Endothelial cell of umbilical vein (primary cell): ENCODE data around the gene TPSB2. TPM values are rescaled to one million over a fixed set of nuclear protein-coding genes. Genes with fewer than 3 reads are reported as not detected.

ENCODE experiments used
- BruUV-seq: library from RNA; stranded (reverse); fragments of 400-500 nt; replicated peaks from 2 replicates; lab custom pipeline; 2021; lab: Mats Ljungman, UMichigan
- CTCF ChIA-PET: fragments of 300-600, 350-600 bp; sonication (Branson Sonifier 250); formaldehyde crosslinking; loops from one replicate; lab custom pipeline; 2021; ENCODE audit warnings: antibody characterized with exemption, inconsistent platforms; lab: Charles Lee
- POLR2A ChIA-PET: fragments of 300-600, 350-600 bp; sonication (Branson Sonifier 250); formaldehyde crosslinking; loops from one replicate; lab custom pipeline; 2021; ENCODE audit warnings: antibody characterized with exemption, inconsistent platforms; lab: Charles Lee
- DNase-seq: peaks from one replicate; pipeline ENCODE4 v3.0.0-alpha.2; 2011; ENCODE audit warnings: low read depth, low spot score
- FAIRE-seq: peaks from 2 replicates; lab custom pipeline; 2011; peaks lifted over from hg19 to GRCh38; lab: Jason Lieb, UNC
- H2AFZ ChIP-seq: 2 replicates; pipeline ENCODE4 v1.6.0; 2012; ENCODE audit warnings: low read depth, low read length, control low read depth, inconsistent platforms
- H3K27ac ChIP-seq: 2 replicates; pipeline ENCODE4 v1.5.1; 2011; ENCODE audit warnings: low read depth, mild to moderate bottlenecking, control low read depth, low read length, moderate library complexity; ENCODE audit not compliant: insufficient read depth
- H3K27me3 ChIP-seq, 2 experiments: 2 replicates each; pipeline versions ENCODE4 v1.6.0 to v1.6.1; 2011; ENCODE audit warnings: low read length in 2 of 2, mixed read lengths in 1 of 2; ENCODE audit not compliant: control insufficient read depth in 2 of 2, insufficient read depth in 2 of 2
- H3K36me3 ChIP-seq, 2 experiments: 2 replicates in 1 of 2; 3 replicates in 1 of 2; pipeline ENCODE4 v1.5.1; 2011; ENCODE audit warnings: low read length in 2 of 2, mild to moderate bottlenecking in 1 of 2, moderate library complexity in 1 of 2; ENCODE audit not compliant: control insufficient read depth in 2 of 2, insufficient read depth in 2 of 2; ENCODE audit errors: extremely low read depth in 1 of 2
- H3K4me1 ChIP-seq: 3 replicates; pipeline ENCODE4 v1.5.1; 2011; ENCODE audit warnings: mild to moderate bottlenecking, low read length; ENCODE audit not compliant: control insufficient read depth, insufficient read depth; ENCODE audit errors: extremely low read depth
- H3K4me2 ChIP-seq: 2 replicates; pipeline ENCODE4 v1.6.1; 2011; ENCODE audit warnings: low read length, control low read depth, mixed read lengths; ENCODE audit not compliant: insufficient read depth
- H3K4me3 ChIP-seq, 3 experiments: fragments of 200-600 bp in 1 of 3; sonication (generic), shearing (Covaris generic) in 1 of 3; replicated peaks in 1 of 3; 2 replicates each; pipeline ENCODE4 v1.5.1; 2011 to 2016; ENCODE audit warnings: control low read depth in 3 of 3, low read length in 3 of 3, mild to moderate bottlenecking in 2 of 3, inconsistent platforms in 1 of 3, low read depth in 1 of 3, moderate library complexity in 1 of 3; ENCODE audit not compliant: insufficient read depth in 1 of 3
- H3K79me2 ChIP-seq: 2 replicates; pipeline ENCODE4 v1.6.0; 2012; ENCODE audit warnings: low read length, inconsistent platforms; ENCODE audit not compliant: control insufficient read depth, insufficient read depth
- H3K9ac ChIP-seq: replicated peaks from 2 replicates; pipeline ENCODE3; 2011; ENCODE audit warnings: low read length, control low read depth; ENCODE audit not compliant: insufficient read depth; ENCODE audit errors: extremely low read depth
- H3K9me1 ChIP-seq: replicated peaks from 3 replicates; pipeline ENCODE4 v1.6.0; 2011; ENCODE audit warnings: mild to moderate bottlenecking, low read length; ENCODE audit not compliant: control insufficient read depth, insufficient read depth; ENCODE audit errors: extremely low read depth
- H3K9me3 ChIP-seq: replicated peaks from 2 replicates; pipeline ENCODE4 v1.5.1; 2012; ENCODE audit warnings: low read length, inconsistent platforms; ENCODE audit not compliant: control insufficient read depth, insufficient read depth
- H4K20me1 ChIP-seq: replicated peaks from 2 replicates; pipeline ENCODE3; 2011; ENCODE audit warnings: mild to moderate bottlenecking, low read length; ENCODE audit not compliant: control insufficient read depth, insufficient read depth; ENCODE audit errors: extremely low read depth
- EZH2 ChIP-seq: IDR thresholded peaks from 2 replicates; pipeline ENCODE4 v1.6.1; 2012; ENCODE audit warnings: borderline replicate concordance, low read depth, mild to moderate bottlenecking, moderate library complexity, low read length, inconsistent platforms; ENCODE audit not compliant: severe bottlenecking
- FOS ChIP-seq: IDR thresholded peaks from 2 replicates; pipeline ENCODE4 v1.6.1; 2011; ENCODE audit warnings: mild to moderate bottlenecking, low read length, moderate library complexity, borderline replicate concordance; ENCODE audit not compliant: insufficient read depth
- GATA2 ChIP-seq: IDR thresholded peaks from 2 replicates; pipeline ENCODE4 v1.7.0; 2011; ENCODE audit warnings: low read depth, mild to moderate bottlenecking, moderate library complexity, mixed read lengths, low read length; ENCODE audit not compliant: insufficient read length, insufficient read depth
- MYC ChIP-seq: IDR thresholded peaks from one replicate; pipeline ENCODE4 v1.6.1; 2011; ENCODE audit warnings: mild to moderate bottlenecking, low read depth, low read length
- POLR2A ChIP-seq: IDR thresholded peaks from 2 replicates; pipeline ENCODE4 v1.6.1; 2012; ENCODE audit warnings: low read depth, mild to moderate bottlenecking, control low read depth, low read length
- POLR2AphosphoS5 ChIP-seq: IDR thresholded peaks from 2 replicates; pipeline ENCODE4 v1.6.1; 2012; ENCODE audit warnings: low read depth, mild to moderate bottlenecking, control low read depth, low read length, moderate library complexity; ENCODE audit not compliant: insufficient read depth
- dilution Hi-C: fragments of 300-500 bp; cut with MboI; formaldehyde crosslinking; loops from one replicate; pipeline ENCODE4 v1.15.0; 2019; ENCODE audit warnings: low sequenced_read_pairs; ENCODE audit not compliant: extremely low pct_ligation_motif_present
- intact Hi-C: fragments of 100-400 bp; cut with micrococcal nuclease; formaldehyde crosslinking; loops from one replicate; pipeline ENCODE4 v1.10.0; 2022
- polyA plus RNA-seq, 4 experiments: library from polyadenylated mRNA; depleted of rRNA in 3 of 4; stranded (reverse) in 3 of 4; unstranded in 1 of 4; fragments of >200 nt; gene quantifications; 2 replicates each; pipeline versions ENCODE4 v1.2.1 to v1.2.3, GENCODE V29; 2011 to 2012; ENCODE audit warnings: missing spikeins in 1 of 4
- total RNA-seq: library from RNA; stranded (reverse); gene quantifications from 2 replicates; pipeline ENCODE4 v1.2.3, GENCODE V29; 2021
- TF ChIP-seq, protein P1 (sequence below): IDR thresholded peaks from 2 replicates; pipeline ENCODE4 v1.6.1; 2011; ENCODE audit not compliant: insufficient read depth, insufficient read length
- TF ChIP-seq, protein P2 (sequence below), 2 donors: IDR thresholded peaks; 1 replicate in 1 of 2; 2 replicates in 1 of 2; pipeline ENCODE4 v1.5.1; 2011; ENCODE audit warnings: low read length in 2 of 2, mild to moderate bottlenecking in 2 of 2, moderate library complexity in 2 of 2, control low read depth in 1 of 2, inconsistent platforms in 1 of 2, low read depth in 1 of 2; ENCODE audit not compliant: insufficient read depth in 1 of 2; ENCODE audit errors: extremely low read depth in 1 of 2

TPSB2 gene
- total and polyA plus RNA-seq, 2 donors (not counting 3 experiments of a cell fraction or from before 2014, with no cell fraction given): not detected

DNA sequence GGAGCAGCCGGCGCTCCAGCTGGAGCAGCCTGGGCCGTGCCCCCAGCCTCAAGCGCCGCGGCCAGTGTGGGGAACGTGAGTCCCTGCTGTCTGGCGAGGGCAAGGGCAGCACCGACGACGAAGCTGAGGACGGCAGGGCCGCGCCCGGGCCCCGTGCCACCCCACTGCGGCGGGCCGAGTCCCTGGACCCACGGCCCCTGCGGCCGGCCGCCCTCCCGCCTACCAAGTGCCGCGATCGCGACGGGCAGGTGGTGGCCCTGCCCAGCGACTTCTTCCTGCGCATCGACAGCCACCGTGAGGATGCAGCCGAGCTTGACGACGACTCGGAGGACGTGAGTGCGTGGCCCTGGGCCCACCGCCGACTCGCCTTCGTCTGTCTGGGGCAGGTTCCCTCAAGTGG lies 20.9 kb downstream of the TPSB2 start:
- Histone ChIP-seq H3K9me1 (no peaks in the 10 kb centered on the region), H3K79me2 (no peaks in the 10 kb centered on the region), H3K36me3 (no peaks in the 10 kb centered on the region), H3K27me3 (no peaks in the 10 kb centered on the region), H3K9me3 (no peaks in the 10 kb centered on the region), H3K4me2 (no peak overlapping the region), H4K20me1 (no peaks in the 10 kb centered on the region), H2AFZ (no peak overlapping the region), H3K9ac (no peak overlapping the region), H3K4me1 (no peaks in the 10 kb centered on the region), H3K27ac (no peak overlapping the region), H3K4me3 (no peak overlapping the region)
- intact Hi-C loops (no loop called here), dilution Hi-C loops (no loop called here)
- TF ChIP-seq, protein P1, sequence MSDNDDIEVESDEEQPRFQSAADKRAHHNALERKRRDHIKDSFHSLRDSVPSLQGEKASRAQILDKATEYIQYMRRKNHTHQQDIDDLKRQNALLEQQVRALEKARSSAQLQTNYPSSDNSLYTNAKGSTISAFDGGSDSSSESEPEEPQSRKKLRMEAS: no peak
- no peak for TF ChIP-seq EZH2
- no peak for TF ChIP-seq POLR2A
- TF ChIP-seq MYC: no peak
- no peak for TF ChIP-seq GATA2
- no peak for TF ChIP-seq FOS
- TF ChIP-seq, protein P2, sequence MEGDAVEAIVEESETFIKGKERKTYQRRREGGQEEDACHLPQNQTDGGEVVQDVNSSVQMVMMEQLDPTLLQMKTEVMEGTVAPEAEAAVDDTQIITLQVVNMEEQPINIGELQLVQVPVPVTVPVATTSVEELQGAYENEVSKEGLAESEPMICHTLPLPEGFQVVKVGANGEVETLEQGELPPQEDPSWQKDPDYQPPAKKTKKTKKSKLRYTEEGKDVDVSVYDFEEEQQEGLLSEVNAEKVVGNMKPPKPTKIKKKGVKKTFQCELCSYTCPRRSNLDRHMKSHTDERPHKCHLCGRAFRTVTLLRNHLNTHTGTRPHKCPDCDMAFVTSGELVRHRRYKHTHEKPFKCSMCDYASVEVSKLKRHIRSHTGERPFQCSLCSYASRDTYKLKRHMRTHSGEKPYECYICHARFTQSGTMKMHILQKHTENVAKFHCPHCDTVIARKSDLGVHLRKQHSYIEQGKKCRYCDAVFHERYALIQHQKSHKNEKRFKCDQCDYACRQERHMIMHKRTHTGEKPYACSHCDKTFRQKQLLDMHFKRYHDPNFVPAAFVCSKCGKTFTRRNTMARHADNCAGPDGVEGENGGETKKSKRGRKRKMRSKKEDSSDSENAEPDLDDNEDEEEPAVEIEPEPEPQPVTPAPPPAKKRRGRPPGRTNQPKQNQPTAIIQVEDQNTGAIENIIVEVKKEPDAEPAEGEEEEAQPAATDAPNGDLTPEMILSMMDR (IDR thresholded peaks at IDR 0.05; ENCODE audit: extremely low read depth in 1 of 2, insufficient read depth in 1 of 2, low read depth in 1 of 2, low read length in 2 of 2): no peak
- TF ChIP-seq POLR2AphosphoS5: no peak
- ChIA-PET CTCF (no interaction called here), POLR2A (no interaction called here)
- no peak for FAIRE-seq
- no peak for DNase-seq
- BruUV-seq: no TSS peak
